Spleen (tissue), 7 donors: ENCODE data around the gene ARRDC1.

ENCODE experiments used
- POLR2A ChIP-seq, 3 donors: fragments of 450-650 bp; IDR thresholded peaks; one replicate each; pipeline ENCODE4 v1.5.1; 2017; ENCODE audit warnings: antibody characterized with exemption in 3 of 3, mild to moderate bottlenecking in 1 of 3
- TF ChIP-seq, protein P1 (sequence below), 11 experiments: fragments of 200-600 bp in 7 of 11; fragments of 450-650 bp in 4 of 11; sonication (generic) in 4 of 11; IDR thresholded peaks in 8 of 11; conservative IDR thresholded peaks in 3 of 11; 1 replicate in 7 of 11; 2 replicates in 4 of 11; pipeline versions ENCODE4 v1.4.0 to v1.8.0; 2016 to 2021; ENCODE audit warnings: antibody characterized with exemption in 11 of 11, inconsistent platforms in 4 of 11, mild to moderate bottlenecking in 1 of 11
- donor health status: DM: no; HTN: no; CAD: no; lungs with moderate emphysema.
- donor health status: DM: no; HTN: no; CAD: no.
- donor health status: DM: no; HTN: no; CAD: no.

DNA sequence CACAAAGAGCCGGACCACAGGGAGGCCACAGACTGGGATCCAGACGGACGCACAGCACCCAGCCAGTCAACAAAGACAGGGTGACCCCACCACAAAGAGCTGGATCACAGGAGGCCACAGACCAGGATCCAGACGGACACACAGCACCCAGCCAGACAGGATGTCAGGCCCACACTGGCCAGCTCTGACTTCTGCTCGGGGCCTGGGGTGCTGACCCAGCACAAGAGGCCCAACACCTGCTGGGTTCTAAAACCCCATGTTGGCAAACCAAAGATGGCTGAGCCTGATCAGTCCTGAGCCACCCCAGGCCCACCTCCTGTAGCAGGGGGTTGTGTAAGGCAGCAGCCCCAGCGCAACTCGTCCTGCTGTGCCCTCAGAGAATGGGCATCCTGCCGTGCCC, 21.5 kb upstream of the ARRDC1 start:
- no peak for TF ChIP-seq POLR2A (IDR thresholded peaks at IDR 0.05)
- TF ChIP-seq, protein P1, sequence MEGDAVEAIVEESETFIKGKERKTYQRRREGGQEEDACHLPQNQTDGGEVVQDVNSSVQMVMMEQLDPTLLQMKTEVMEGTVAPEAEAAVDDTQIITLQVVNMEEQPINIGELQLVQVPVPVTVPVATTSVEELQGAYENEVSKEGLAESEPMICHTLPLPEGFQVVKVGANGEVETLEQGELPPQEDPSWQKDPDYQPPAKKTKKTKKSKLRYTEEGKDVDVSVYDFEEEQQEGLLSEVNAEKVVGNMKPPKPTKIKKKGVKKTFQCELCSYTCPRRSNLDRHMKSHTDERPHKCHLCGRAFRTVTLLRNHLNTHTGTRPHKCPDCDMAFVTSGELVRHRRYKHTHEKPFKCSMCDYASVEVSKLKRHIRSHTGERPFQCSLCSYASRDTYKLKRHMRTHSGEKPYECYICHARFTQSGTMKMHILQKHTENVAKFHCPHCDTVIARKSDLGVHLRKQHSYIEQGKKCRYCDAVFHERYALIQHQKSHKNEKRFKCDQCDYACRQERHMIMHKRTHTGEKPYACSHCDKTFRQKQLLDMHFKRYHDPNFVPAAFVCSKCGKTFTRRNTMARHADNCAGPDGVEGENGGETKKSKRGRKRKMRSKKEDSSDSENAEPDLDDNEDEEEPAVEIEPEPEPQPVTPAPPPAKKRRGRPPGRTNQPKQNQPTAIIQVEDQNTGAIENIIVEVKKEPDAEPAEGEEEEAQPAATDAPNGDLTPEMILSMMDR (IDR thresholded peaks at IDR 0.05 in 8 of 11, conservative IDR thresholded peaks at IDR 0.05 in 3 of 11), result no peak
